HG03135 (cell line): Measurements from ENCODE around the gene ADGRG1.
"Not testable (repeated sequence)": the region's sequence is repeated elsewhere in the genome, so short reads cannot be mapped to it uniquely, and the experiment has no call there.

Experiments used
- ATAC-seq: cut with Tn5 transposase; IDR thresholded peaks from one replicate; pipeline ENCODE4 v1.9.1; 2021; ENCODE audit warnings: mild to moderate bottlenecking, moderate library complexity; ENCODE audit not compliant: unreplicated experiment

ADGRG1 gene

DNA sequence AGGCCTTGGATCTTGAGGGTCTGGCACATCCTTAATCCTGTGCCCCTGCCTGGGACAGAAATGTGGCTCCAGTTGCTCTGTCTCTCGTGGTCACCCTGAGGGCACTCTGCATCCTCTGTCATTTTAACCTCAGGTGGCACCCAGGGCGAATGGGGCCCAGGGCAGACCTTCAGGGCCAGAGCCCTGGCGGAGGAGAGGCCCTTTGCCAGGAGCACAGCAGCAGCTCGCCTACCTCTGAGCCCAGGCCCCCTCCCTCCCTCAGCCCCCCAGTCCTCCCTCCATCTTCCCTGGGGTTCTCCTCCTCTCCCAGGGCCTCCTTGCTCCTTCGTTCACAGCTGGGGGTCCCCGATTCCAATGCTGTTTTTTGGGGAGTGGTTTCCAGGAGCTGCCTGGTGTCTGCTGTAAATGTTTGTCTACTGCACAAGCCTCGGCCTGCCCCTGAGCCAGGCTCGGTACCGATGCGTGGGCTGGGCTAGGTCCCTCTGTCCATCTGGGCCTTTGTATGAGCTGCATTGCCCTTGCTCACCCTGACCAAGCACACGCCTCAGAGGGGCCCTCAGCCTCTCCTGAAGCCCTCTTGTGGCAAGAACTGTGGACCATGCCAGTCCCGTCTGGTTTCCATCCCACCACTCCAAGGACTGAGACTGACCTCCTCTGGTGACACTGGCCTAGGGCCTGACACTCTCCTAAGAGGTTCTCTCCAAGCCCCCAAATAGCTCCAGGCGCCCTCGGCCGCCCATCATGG, 35.7 kb downstream of the ADGRG1 start:
- no peak for ATAC-seq

GRCh38 chr16:57664662-57665025, 36.2 kb downstream of the ADGRG1 start:
- no peak for ATAC-seq

DNA sequence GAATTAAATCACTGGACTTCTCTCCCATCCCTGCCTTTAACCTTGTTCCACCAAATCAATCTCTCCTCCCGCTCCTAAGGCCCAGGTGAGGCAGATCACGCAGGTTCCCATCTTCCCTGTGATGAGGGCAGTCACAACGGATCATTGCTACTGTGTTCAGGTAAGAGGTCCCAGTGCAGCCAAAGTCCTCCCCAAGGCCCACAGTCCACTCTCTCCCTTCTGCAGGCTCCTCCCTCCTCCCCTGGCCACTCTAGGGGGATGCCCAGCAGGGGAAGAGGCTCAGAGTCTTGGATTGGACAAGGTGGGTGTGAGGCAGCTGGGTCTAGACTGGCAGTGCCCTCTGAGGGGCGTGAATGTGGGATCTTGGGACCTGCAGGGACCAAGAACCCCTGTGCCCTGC, 37.1 kb downstream of the ADGRG1 start:
- ATAC-seq: no peak

DNA sequence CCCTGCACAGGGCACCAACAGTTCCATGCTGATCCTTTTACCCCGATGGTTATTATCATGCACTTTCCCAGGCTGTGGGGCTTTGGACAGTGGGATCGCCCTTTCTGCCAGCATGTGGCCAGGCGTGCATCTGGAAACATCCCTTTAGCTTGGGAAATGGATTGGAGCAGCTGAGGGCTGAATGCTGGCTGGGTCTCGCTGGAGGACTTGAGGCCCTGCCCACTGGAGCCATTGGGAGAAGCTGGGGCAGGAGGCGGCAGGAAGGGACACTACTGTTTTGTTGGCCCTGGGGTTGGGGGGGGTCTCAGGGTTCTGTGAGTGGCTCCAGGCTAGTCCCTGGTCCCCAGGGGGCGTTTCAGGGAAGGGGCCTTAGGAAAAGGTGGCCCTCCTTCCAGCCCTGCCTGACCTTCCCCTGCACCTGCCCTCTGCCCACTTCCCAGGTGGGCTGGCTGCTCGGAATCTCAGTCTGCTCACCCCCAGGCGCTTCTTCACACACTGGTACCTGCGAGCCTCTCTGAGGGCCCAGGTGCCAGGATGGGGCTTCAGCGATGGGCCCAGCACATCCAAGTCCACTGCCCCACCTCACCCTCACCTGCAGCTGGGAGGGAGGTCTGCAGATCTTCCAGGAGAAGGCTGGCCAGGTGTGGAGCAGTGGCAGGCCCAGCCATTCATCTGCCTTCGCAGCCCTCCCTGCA, 38.1 kb downstream of the ADGRG1 start:
- ATAC-seq: no peak

DNA sequence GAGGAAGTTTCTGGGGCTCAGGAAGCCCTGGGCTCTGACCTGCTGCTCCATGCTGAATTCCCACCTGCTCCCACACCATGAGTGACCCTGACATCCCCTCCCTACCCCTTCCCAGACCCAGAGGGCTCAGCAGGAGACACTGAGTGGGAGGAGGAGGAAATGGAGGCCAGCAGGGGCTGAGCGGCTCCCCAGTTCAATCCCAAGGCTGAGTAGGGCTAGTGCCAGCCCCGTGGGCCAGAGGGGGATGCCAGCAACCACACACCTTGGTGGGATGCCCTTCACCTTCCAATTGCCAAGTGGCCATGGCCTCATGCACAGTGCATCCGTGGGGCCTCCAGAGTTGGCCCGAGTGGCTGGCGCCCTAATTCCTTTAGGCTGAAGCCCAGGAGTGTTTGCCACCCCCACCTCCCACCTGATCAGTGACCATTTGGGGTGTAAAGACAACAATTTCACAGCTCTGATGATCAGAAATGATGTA, 38.7 kb downstream of the ADGRG1 start:
- ATAC-seq: no peak

DNA sequence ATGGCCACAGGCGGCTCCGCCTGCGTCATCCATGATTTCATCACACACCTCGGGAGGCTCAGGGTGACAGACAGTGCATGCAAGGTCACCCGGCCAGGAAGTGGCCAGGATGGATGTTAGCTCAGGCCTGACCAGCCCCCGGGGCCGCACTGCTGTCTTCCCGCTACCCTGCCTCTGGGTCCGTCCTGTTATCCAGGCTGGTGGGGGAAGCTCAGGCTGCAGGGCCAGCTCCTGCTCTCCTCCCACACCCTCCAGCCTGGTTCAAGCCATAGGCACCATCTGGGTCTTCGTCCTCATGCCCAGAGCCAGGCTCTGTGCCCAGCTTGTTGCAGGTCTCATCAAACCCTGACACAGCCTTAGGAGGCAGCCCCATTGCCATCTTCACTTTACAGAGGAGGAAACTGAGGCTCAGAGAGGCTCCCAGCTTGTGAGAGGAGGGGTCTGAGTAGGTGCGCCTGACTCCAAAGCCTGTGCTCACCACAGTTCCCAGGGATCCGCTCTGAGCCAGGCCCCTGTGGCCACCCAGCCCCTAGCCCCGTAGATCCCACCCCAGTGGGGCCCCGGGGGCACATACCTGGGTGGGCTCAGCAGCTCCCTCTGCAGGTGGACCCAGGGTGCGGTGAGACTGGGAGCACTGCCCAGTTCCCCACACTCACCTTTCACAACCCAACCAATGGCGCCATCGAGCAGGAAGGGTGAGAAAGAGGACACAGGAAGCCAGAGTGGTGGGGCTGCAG, 39.3 kb downstream of the ADGRG1 start:
- ATAC-seq: no peak

DNA sequence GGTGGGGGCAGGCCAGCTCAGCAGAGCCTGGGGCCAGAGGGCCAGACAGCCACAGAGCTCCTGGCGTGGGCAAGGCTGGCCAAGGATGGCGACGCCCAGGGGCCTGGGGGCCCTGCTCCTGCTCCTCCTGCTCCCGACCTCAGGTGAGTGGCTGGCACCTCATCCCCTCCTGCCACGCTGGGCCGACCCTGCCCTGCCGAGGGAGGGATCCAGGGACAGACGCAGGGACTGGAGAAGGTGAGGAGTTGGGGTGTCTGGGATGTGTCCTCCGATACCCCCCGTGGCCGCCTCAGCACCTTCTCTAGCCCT, 39.8 kb downstream of the ADGRG1 start, which contains the start of gene ADGRG3:
Gene ADGRG3, plus strand, starts transcription at position 44 of the 309 bp plus-strand sequence. Its CDS starts 42 bp downstream, at position 86.
- ATAC-seq: no peak

DNA sequence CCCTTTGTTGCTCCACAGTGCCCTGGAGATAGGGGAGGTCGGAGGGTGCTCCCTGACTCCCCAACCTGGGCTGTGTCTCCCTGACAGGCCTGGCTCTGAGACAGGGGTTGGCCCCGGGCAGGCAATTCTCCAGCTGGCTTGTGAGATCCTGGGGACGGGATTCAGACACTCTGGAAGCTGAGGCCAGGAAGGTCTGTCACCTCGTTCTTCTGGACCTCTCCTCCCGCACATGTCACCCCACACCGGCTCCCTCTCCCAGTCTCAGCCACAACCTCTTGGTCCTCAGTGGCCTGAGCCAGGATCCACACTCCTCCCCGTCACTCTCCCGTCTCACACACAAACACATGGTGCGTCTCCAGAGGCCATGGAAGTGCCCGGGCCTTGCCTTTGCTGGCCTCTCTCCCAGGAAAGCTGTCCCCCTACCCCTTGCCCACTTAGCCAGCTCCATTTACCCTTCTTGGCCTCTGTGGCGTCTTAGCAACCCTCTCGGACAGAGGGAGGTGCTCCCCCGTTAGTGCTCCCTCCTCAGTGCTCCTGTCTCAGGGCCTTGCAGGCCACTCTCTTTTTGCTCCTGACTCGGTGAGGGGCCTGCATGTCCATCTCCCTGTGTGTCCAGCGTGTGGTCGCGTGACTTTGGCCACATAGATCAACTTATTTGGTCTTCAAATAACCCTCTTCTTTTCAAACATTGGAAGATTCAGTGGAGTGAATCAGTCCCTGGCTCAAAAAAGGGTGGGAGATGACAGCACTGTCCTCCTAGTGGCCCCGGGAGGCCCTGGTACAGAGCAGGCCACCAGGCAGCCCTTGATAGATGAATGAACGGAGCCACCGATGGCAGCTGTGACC, 40.4 kb downstream of the ADGRG1 start:
- ATAC-seq: no peak

DNA sequence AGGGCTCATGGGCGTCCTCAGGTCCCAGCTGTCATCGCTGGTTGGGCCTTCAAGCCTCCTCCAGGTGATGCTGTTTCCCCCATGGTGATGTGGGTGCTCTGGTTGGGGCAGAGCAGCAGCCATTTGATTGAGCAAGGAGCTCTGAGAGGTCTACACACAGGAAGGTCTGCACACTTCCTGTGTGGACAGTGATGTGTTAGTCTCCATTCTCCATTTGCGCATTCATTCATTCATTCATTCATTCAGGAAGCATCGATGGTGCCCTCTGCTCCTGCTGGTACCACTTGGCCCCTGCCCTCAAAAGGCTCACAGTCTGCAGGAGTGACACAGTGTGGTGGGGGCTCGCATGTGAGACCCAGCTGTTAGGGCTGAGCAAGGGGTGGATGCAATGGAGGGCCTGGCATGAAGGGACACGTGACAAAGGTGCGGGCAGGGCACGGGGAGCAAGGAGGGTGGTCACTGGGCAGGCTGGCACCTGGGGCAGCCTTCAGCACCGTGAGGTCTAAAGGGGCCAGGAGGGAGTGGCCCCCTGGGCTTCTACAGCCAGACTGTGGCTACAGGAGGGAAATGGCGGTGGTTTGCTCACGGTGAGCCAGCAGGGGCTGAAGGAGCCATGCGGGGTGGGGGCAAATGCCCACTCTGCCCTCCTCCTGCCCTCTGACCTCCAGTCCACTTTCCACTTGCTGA, 41.2 kb downstream of the ADGRG1 start:
- no peak for ATAC-seq

- ATAC-seq: no peak
Measured at GRCh38 chr16:57670196-57670595, 41.8 kb downstream of the ADGRG1 start.

GRCh38 chr16:57671451-57671850, 43.0 kb downstream of the ADGRG1 start:
- ATAC-seq: not testable (repeated sequence)

DNA sequence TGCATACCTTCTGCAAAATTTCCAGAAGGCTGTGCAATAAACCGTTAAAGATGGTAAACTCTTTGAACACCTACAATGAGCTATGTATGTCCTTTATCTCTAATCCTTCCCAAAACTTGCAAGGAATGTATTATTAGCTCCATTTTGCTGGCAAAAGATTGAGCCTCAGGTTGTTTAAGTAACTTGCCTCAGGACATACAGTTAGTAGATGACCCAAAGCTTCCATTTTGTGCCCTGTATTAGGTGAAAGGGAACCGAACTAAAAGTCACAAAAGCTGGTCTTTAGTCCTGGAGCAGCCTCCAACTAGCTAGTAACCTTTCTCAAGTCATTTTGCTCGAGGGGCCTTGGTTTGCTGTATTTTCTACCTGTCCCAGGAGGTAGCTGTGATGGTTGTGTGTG, 44.0 kb downstream of the ADGRG1 start:
- ATAC-seq: no peak

GRCh38 chr16:57672824-57673223, 44.4 kb downstream of the ADGRG1 start:
- no peak for ATAC-seq

DNA sequence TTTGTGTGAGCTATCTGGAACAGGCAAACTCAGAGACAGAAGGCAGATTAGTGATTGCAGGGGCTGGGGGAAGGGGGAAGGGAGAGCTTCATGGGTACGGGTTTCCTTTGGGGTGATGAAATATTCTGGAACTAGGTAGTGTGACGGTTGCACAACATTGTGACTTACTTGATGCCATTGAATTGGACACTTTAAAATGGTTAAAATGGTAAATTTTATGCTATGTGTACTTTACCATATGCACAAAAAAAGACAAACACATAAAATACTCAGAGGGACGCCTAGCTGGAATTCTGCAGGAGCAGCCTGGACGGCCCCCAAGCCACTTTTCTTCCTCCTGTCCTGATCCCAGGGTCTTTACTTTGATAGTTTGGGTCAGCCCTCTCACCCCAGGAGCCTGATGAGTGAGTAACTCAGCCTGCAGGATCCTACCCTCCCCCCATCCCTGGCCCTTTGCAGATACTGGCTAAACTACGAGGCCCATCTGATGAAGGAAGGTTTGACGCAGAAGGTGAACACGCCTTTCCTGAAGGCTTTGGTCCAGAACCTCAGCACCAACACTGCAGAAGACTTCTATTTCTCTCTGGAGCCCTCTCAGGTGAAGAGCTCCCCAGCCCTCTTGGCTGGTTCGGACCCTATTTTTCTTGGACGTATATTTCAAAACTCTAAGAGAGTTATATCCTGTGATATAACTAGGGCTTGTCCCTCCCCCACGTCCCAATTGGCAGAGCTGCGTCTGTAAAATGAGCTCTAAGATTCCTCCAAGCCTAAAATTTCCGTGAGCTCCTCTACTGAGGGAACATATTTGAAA, 47.5 kb downstream of the ADGRG1 start:
- ATAC-seq: no peak

DNA sequence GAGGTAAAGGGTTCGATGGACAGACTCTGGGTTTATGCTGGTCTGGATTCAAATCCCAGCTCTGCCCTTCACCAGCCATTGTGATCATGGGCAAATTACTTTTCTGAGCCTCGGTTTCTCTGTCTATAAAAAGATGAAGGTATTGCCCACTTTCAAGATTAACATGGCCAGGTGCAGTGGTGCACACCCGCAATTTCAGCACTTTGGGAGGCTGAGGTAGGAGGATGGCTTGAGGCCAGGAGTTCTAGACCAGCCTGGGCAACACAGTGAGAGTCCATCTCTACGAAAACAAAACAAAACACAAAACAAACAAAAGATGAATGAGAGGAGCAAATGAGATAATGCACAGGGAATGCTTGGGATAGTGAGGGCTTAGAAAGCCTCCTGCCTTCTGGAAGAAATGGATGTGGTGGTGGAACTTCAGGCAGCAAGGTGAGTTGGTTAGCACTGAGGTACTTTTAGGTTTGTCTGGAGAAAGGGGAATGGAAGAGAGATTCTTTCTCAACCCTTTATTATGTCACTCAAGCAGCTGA, 48.2 kb downstream of the ADGRG1 start:
- ATAC-seq: no peak

DNA sequence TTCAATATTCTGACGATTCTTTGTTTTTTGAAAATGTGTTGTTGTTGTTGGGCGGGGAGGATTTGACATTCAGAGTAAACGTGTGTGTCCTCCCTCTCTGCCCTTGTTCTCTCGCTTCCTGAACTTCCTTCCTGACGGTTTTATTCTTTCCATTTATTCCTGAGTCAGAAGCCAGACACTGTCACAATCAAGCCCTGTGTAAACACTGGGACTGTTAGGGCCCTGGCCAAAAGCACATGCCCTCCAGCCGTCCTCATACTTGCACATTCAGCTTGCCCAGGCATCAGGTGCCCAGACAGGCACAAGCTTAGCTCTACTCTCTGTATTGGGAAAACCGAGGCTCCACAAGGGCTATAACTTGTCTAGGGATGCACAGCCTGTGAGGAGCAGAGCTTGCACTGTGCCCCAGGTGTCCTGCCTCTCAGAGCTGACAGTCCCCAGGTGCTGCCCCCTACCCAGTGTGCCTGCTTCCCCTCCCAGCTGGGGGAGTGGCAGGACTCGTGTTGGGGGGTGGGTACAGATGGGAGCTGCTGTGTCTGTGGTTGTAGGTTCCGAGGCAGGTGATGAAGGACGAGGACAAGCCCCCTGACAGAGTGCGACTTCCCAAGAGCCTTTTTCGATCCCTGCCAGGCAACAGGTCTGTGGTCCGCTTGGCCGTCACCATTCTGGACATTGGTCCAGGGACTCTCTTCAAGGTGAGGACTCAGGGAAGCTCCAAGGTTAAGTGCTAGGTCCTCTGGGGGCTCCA, 49.4 kb downstream of the ADGRG1 start:
- ATAC-seq: no peak

DNA sequence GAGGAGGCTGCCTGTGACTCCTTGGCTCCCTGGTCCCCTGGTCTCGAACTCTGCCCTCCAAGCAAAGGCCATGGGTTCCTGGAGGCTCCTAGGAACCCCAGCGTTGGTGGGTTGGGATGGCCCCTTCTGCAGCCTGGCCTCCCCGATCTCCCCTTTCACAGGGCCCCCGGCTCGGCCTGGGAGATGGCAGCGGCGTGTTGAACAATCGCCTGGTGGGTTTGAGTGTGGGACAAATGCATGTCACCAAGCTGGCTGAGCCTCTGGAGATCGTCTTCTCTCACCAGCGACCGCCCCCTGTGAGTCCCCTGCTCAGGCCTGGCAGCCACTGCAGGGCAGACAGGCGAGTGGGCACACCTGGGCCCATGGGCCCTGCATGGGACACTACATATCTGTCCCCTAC, 50.6 kb downstream of the ADGRG1 start:
- ATAC-seq: no peak

DNA sequence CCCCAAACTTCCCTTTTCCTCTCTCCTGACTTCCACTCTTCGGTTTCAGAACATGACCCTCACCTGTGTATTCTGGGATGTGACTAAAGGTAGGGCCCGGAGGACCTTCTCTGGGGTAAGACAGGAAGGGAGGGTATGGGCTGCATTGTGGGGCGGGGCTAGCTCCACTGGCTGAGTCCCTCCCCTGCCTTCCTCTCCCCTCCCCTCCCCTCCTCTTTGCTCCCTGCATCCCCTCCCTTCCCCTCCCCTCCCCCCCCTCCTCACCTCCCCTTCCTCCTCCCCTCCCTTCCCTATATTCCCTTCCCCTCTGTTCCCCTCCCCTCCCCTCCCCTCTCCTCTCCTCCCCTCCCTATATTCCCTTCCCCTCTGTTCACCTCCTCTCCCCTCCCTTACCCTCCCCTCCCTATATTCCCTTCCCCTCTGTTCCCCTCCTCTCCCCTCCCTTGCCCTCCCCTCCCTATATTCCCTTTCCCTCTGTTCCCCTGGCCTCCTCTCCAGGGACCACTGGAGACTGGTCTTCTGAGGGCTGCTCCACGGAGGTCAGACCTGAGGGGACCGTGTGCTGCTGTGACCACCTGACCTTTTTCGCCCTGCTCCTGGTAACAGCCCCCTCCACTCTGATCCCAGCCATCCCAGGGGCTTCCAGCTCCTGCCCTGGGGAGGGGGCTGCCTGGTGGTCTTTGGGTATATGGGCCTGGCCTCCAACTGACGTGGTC, 51.5 kb downstream of the ADGRG1 start:
- no peak for ATAC-seq
